ENCODE data around the gene DTYMK. TPM values are rescaled to one million over a fixed set of nuclear protein-coding genes. Genes with fewer than 3 reads are reported as not detected.

DTYMK gene
- polyA plus RNA-seq, 1 of the 3 experiments (the other 2 are of a cell fraction) = 51.1 TPM

- ChIA-PET POLR2A (interaction anchor here (1.2 kb wide), 1 partner anchor 10 kb away, joined by 4 read pairs; the partner anchor contains the start of gene DTYMK), CTCF (no interaction called here)
- Histone ChIP-seq H3K4me2 (no peak overlapping the region), H3K4me1 (ENCODE audit: control insufficient read depth in 1 of 2, insufficient read depth in 2 of 2, low read depth in 1 of 2, low read length in 1 of 2) (peaks cover 0 to 16% of the 10 kb centered on the region in 2 experiments; a peak in 2 of 4 replicates), H3K4me3 (ENCODE audit: low read depth in 2 of 2, low read length in 1 of 2) (no peak overlapping the region), H3K27me3 (ENCODE audit: insufficient read depth) (no peaks in the 10 kb centered on the region), H3F3A (replicated peaks; ENCODE audit: insufficient read depth) (peaks cover 16% of the 10 kb centered on the region), H3K9me2 (no peaks in the 10 kb centered on the region), H3K79me2 (ENCODE audit: insufficient read depth) (peaks cover 22% of the 10 kb centered on the region; the same call in 1 of the 2 replicates), H3K36me3 (replicated peaks in 1 of 2; ENCODE audit: control insufficient read depth in 1 of 2, insufficient read depth in 2 of 2, low read length in 1 of 2) (peaks cover 14 to 40% of the 10 kb centered on the region in 2 experiments), H3K27ac (ENCODE audit: low read depth in 2 of 2, low read length in 1 of 2) (no peak overlapping the region), H3K9ac (no peak overlapping the region), H4K20me1 (ENCODE audit: insufficient read depth) (peaks cover 7% of the 10 kb centered on the region; the same call in 1 of the 2 replicates), H3K9me3 (no peaks in the 10 kb centered on the region), H2AFZ (ENCODE audit: low read depth) (no peak overlapping the region)
- DNase-seq = no peak
- TF ChIP-seq TAF1 (IDR thresholded peaks at IDR 0.05; ENCODE audit: borderline replicate concordance, low read depth, low read length) (no peak), GABPA (IDR thresholded peaks at IDR 0.05; ENCODE audit: low read depth) (no peak), IRF3 (IDR thresholded peaks at IDR 0.05; ENCODE audit: low read depth, low read length) (no peak), MEF2A (IDR thresholded peaks at IDR 0.05; ENCODE audit: borderline replicate concordance, low read depth) (no peak), MXI1 (IDR thresholded peaks at IDR 0.05; ENCODE audit: low read depth, low read length) (no peak), NRF1 (IDR thresholded peaks at IDR 0.05; ENCODE audit: low read depth, low read length) (no peak), RAD21 (IDR thresholded peaks at IDR 0.05; ENCODE audit: low read length) (no peak), CTCF (IDR thresholded peaks at IDR 0.05) (no peak), USF1 (IDR thresholded peaks at IDR 0.05; ENCODE audit: borderline replicate concordance, low read depth) (no peak), RXRA (IDR thresholded peaks at IDR 0.05; ENCODE audit: borderline replicate concordance, low read depth) (no peak)
- WGBS (ENCODE audit: low lambda C conversion rate) = 96% methylated on average over 14 of the region's 17 CpGs
Measured at GRCh38 chr2:241676665-241677064, 9.9 kb downstream of the DTYMK start.

GRCh38 chr2:241675885-241676284, 10.7 kb downstream of the DTYMK start:
- POLR2A ChIA-PET = interaction anchor here (0.7 kb wide), 1 partner anchor 60 kb away, joined by 3 read pairs; no protein-coding TSS in a partner anchor
- Histone ChIP-seq H3K9me3 (no peaks in the 10 kb centered on the region), H3K27ac (ENCODE audit: low read depth in 2 of 2, low read length in 1 of 2) (no peak overlapping the region), H3F3A (replicated peaks; ENCODE audit: insufficient read depth) (peaks cover 9% of the 10 kb centered on the region), H3K9ac (no peak overlapping the region), H3K4me2 (no peak overlapping the region), H3K27me3 (ENCODE audit: insufficient read depth) (no peaks in the 10 kb centered on the region), H3K4me1 (ENCODE audit: control insufficient read depth in 1 of 2, insufficient read depth in 2 of 2, low read depth in 1 of 2, low read length in 1 of 2) (peaks cover 0 to 10% of the 10 kb centered on the region in 2 experiments; a peak in 1 of 4 replicates), H3K36me3 (replicated peaks in 1 of 2; ENCODE audit: control insufficient read depth in 1 of 2, insufficient read depth in 2 of 2, low read length in 1 of 2) (peaks cover 14 to 48% of the 10 kb centered on the region in 2 experiments), H3K79me2 (ENCODE audit: insufficient read depth) (peaks cover 18% of the 10 kb centered on the region; the same call in 1 of the 2 replicates), H3K9me2 (no peaks in the 10 kb centered on the region), H2AFZ (ENCODE audit: low read depth) (no peak overlapping the region), H3K4me3 (ENCODE audit: low read depth in 2 of 2, low read length in 1 of 2) (no peak overlapping the region), H4K20me1 (ENCODE audit: insufficient read depth) (peaks cover 5% of the 10 kb centered on the region; the same call in 1 of the 2 replicates)
- 93% methylated on average over 3 of the region's 17 CpGs for WGBS (ENCODE audit: low lambda C conversion rate)
- CTCF ChIA-PET = interaction anchor here (0.6 to 0.7 kb wide), 2 partner anchors 10 to 203 kb away, joined by 3 read pairs; no protein-coding TSS in a partner anchor
- TF ChIP-seq PBX3 (IDR thresholded peaks at IDR 0.05) (no peak), SMC3 (IDR thresholded peaks at IDR 0.05; ENCODE audit: low read depth, low read length) (no peak), SIN3A (IDR thresholded peaks at IDR 0.05; ENCODE audit: borderline replicate concordance, low read depth, low read length) (no peak), EZH2phosphoT487 (IDR thresholded peaks at IDR 0.05; ENCODE audit: borderline replicate concordance, low read depth) (no peak), JUND (IDR thresholded peaks at IDR 0.05) (no peak), IRF3 (IDR thresholded peaks at IDR 0.05; ENCODE audit: low read depth, low read length) (no peak), MEF2A (IDR thresholded peaks at IDR 0.05; ENCODE audit: borderline replicate concordance, low read depth) (no peak), GATA2 (CRISPR knock-in tag; IDR thresholded peaks at IDR 0.05) (no peak), TCF12 (IDR thresholded peaks at IDR 0.05) (no peak), YY1 (IDR thresholded peaks at IDR 0.05; ENCODE audit: low read depth) (no peak), FOSL2 (IDR thresholded peaks at IDR 0.05; ENCODE audit: borderline replicate concordance, low read depth) (no peak), MXI1 (IDR thresholded peaks at IDR 0.05; ENCODE audit: low read depth, low read length) (no peak), RXRA (IDR thresholded peaks at IDR 0.05; ENCODE audit: borderline replicate concordance, low read depth) (no peak), GABPA (IDR thresholded peaks at IDR 0.05; ENCODE audit: low read depth) (no peak), FOXJ3 (CRISPR knock-in tag; IDR thresholded peaks at IDR 0.05) (no peak), MAX (IDR thresholded peaks at IDR 0.05; ENCODE audit: low read depth) (no peak), ELF1 (IDR thresholded peaks at IDR 0.05) (no peak)
- DNase-seq = no peak
